Dendritic cell treated with granulocyte-macrophage colony-stimulating factor and Interleukin-4, amounts not matched to agents 40 ng/mL and 50 ng/mL, for 4 days (primary cell): ENCODE results near the gene PRRT1.
"Not testable (repeated sequence)": the region's sequence is repeated elsewhere in the genome, so short reads cannot be mapped to it uniquely, and the experiment has no call there.

Experiments used
- H3K27ac Mint-ChIP-seq: one replicate; pipeline ENCODE4 v1.8.0; 2022; ENCODE audit warnings: mild to moderate bottlenecking, mixed read lengths
- H3K27me3 Mint-ChIP-seq: one replicate; pipeline ENCODE4 v1.8.0; 2022; ENCODE audit warnings: mild to moderate bottlenecking, mixed read lengths
- H3K36me3 Mint-ChIP-seq: one replicate; pipeline ENCODE4 v1.8.0; 2022; ENCODE audit warnings: low read depth, mixed read lengths
- H3K4me1 Mint-ChIP-seq: one replicate; pipeline ENCODE4 v1.8.0; 2022; ENCODE audit warnings: low read depth, mixed read lengths
- H3K4me3 Mint-ChIP-seq: one replicate; pipeline ENCODE4 v1.8.0; 2022; ENCODE audit warnings: mild to moderate bottlenecking, moderate library complexity, mixed read lengths
- H3K9me3 Mint-ChIP-seq: one replicate; pipeline ENCODE4 v1.8.0; 2022; ENCODE audit warnings: mixed read lengths
- intact Hi-C: fragments of 100-400 bp; cut with micrococcal nuclease; formaldehyde crosslinking; loops from one replicate; pipeline ENCODE4 v1.15.0; 2022

The PRRT1 gene

GRCh38 chr6:32191696-32192607 lies 40.2 kb upstream of the PRRT1 start:
- Mint-ChIP-seq H3K27me3 (no peaks in the 10 kb centered on the region), H3K36me3 (peaks cover 64% of the 10 kb centered on the region), H3K4me3 (peak overlapping the region; percentile 94), H3K9me3 (no peaks in the 10 kb centered on the region), H3K4me1 (peaks cover 80% of the 10 kb centered on the region), H3K27ac (peak overlapping the region; percentile 93)
- intact Hi-C loops = no loop called here

DNA sequence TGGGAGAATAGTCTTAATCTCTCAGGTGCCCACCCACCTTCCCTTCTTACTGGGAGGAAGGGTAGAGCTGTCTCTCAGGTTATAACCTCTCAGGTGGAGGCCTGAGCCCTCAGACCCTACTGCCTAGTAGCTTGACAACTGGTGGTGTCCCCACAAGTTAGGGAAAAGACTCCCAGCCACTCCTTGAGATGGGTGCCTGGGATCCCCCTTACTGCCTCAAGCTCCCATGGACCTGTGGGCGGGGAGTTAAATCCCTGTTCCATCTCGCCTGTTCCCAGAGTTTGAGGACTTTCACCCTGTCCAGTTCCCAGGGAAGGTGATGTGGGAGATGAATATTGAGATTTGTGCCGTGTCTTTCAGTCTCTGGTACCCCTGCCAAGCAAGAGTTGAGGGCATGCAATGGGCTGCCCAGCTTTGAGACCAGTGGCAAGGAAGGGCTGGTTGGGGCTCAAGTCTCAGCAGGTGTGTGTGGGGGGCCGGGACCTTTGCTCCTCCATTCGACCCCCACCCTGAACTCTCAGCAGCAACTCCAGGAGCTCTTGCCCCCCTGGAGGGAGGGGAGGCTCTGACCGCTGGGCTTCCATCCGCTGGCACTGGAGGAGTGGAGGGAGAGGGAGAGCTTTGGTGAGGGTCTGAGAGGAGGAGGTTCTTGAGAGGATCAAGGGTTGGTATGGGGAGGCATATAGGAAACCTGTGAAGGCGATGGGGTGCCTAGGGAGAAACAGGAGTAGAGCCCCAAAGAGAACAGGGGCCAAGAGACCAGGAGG lies 39.4 kb upstream of the PRRT1 start:
- intact Hi-C loops = no loop called here
- Mint-ChIP-seq H3K27ac (peak overlapping the region; percentile 93), H3K4me3 (peak overlapping the region; percentile 94), H3K36me3 (peaks cover 65% of the 10 kb centered on the region), H3K4me1 (peaks cover 80% of the 10 kb centered on the region), H3K9me3 (no peaks in the 10 kb centered on the region), H3K27me3 (no peaks in the 10 kb centered on the region)

GRCh38 chr6:32190054-32190851 lies 38.5 kb upstream of the PRRT1 start, which contains the start of gene PBX2:
PBX2 (minus strand) TSS chr6:32190202; CDS start chr6:32189915, 287 bp downstream.
- intact Hi-C loops = no loop called here
- Mint-ChIP-seq H3K4me3 (peak within 1 kb of the TSS; percentile 95), H3K4me1 (peaks cover 83% of the 10 kb centered on the region), H3K27ac (peak within 1 kb of the TSS; percentile 93), H3K36me3 (peaks cover 71% of the 10 kb centered on the region), H3K9me3 (no peaks in the 10 kb centered on the region), H3K27me3 (no peaks in the 10 kb centered on the region)

- peaks cover 78% of the 10 kb centered on the region for H3K4me1 Mint-ChIP-seq
- no peaks in the 10 kb centered on the region for H3K9me3 Mint-ChIP-seq
- intact Hi-C loops = no loop called here
- peak overlapping the region; percentile 93 for H3K27ac Mint-ChIP-seq
- H3K4me3 Mint-ChIP-seq = peak overlapping the region; percentile 95
- peaks cover 72% of the 10 kb centered on the region for H3K36me3 Mint-ChIP-seq
- H3K27me3 Mint-ChIP-seq = no peaks in the 10 kb centered on the region
Measured at GRCh38 chr6:32189742-32190053, 38.0 kb upstream of the PRRT1 start.

DNA sequence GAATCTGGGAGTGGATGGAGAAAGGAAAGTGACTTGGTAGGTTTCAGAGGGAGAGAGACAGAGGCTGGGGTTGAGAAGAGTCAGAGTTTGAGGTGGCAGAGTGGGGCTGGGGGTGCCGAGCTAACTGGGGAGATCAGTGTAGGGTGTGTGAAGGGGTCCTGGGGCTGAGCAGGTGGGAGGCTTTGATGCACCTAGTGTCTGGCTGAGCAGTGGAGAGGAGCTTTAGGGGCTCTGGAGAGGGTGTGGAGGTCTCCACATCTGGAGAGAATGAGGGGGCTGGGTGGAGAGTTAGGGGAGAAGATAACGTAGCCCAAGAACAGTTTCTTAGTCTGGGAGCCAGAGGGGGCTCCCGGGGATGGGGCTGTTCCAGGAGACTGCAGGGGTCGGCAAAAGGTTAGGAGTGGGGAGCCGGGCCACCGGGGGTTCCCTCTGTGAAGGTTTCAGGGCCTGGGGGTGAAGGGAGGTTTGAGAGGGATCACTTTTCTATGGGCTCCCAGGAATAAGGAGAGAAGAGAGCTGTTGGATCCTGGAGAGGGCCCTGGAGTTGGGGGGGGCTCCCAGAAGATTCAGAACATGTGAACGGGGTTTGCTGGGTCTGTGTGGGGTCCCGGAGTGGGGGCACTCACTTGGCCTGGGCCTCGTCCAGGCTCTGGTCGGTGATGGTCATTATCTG lies 37.5 kb upstream of the PRRT1 start:
- Mint-ChIP-seq H3K9me3 (no peaks in the 10 kb centered on the region), H3K36me3 (peaks cover 74% of the 10 kb centered on the region), H3K27ac (peak overlapping the region; percentile 93), H3K4me3 (peak overlapping the region; percentile 95), H3K27me3 (no peaks in the 10 kb centered on the region), H3K4me1 (peaks cover 76% of the 10 kb centered on the region)
- intact Hi-C loops = no loop called here

- H3K27ac Mint-ChIP-seq = peak overlapping the region; percentile 93
- H3K9me3 Mint-ChIP-seq = no peaks in the 10 kb centered on the region
- peaks cover 71% of the 10 kb centered on the region for H3K4me1 Mint-ChIP-seq
- H3K36me3 Mint-ChIP-seq = peaks cover 81% of the 10 kb centered on the region
- H3K27me3 Mint-ChIP-seq = no peaks in the 10 kb centered on the region
- peak overlapping the region; percentile 95 for H3K4me3 Mint-ChIP-seq
- intact Hi-C loops = no loop called here
Measured at GRCh38 chr6:32188381-32189068, 36.8 kb upstream of the PRRT1 start.

DNA sequence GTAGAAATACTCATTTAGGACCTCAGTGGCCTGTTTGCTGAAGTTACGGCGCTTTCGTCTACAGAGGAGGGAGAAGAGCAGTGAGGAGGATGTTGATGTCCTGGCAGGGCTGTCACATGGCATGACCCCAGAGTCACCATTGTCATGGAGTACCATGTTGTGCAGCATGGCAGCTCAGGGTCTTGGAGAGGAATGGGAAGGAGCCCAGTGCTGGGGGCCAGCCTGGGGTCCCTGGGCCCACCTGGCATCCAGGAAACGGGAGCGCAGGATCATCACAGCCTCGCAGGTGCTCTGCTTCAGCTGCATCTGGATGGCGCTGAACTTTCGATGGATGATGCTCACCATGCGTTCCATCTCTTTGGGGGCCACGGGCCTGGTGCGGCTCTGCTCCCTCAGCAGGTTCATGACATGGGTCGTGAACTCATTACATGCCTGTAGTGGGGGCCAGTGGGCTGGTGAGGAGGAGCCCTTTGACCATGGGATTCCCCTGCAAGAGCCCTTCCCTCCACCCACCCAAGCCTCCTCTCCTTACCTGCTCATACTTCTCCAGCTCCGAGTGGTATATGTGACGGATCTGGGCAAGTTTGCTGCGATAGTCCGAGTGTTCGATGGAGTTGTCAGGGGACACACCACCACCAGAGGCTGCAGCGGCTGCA lies 36.1 kb upstream of the PRRT1 start:
- intact Hi-C loops, H3K27me3 Mint-ChIP-seq, H3K9me3 Mint-ChIP-seq: not testable (repeated sequence)
- peak overlapping the region; percentile 95 for H3K4me3 Mint-ChIP-seq
- peaks cover 88% of the 10 kb centered on the region for H3K36me3 Mint-ChIP-seq
- H3K27ac Mint-ChIP-seq = peak overlapping the region; percentile 93
- peaks cover 69% of the 10 kb centered on the region for H3K4me1 Mint-ChIP-seq

DNA sequence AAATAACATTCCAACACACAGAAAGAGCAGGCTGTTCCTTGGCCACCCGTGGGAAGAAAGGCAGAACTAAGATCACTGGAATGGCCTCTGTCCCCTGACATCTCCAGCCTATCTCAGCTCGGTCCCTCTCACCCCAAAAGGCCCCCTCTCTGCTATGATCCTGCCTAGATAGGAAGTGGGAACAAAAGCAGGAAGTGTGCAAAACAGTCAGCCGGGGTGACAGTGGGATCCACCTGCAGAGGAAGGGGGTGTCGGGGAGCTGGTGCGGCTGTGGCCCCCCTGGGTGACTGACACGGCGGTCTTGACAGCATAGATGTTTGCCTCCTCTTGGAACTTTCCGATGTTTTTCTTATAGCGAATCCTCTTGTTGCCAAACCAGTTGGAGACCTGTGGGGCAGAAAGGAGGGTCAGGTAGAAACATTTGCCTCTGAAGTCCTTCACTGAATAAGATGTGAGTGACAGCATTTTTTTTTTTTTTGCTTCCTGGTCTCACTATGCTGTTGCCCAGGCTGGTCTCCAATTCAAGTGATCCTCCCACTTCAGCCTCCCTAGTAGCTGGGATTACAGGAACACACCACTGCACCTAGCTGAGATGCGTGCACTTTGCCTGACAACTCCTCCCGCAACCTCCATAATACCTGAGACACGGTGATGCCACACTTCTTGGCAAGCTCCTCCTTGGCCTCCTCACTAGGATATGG lies 35.4 kb upstream of the PRRT1 start:
- H3K4me1 Mint-ChIP-seq = peaks cover 69% of the 10 kb centered on the region
- H3K4me3 Mint-ChIP-seq = peak overlapping the region; percentile 95

DNA sequence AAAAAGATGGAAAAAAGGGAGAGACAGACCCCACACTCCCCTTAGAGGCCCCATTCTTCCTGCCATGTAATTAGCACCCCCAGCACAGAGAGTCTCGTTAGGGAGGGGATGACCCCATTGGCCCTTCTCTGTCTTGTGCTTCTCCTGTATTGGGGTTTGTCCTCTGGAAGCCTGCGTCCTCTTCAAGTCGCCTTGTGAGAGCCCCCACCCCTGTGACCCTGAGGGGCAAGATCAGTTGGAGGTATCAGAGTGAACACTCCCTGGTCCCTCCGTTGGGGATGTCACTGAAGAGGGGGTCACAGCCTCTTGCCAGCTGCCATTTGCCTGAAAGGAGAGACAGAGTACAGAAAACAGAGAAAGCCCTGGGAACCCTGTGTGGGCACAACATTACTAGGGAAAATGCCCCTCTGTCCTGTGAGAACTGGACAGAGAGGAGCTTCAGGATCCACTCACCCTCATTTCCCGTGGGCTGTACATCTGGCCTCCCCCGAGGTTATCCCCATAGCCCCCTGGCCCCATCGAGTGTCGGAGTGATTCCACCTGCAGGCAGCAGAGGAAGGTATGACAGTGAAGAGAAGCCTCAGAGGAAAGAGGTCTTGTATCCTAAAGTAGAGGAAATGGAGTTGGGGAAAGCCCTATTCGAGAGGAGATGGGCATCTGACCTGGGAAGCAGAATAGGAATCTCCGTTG lies 34.6 kb upstream of the PRRT1 start:
- intact Hi-C loops, H3K27me3 Mint-ChIP-seq, H3K9me3 Mint-ChIP-seq: not testable (repeated sequence)
- H3K4me1 Mint-ChIP-seq = peaks cover 69% of the 10 kb centered on the region
- H3K27ac Mint-ChIP-seq = peak overlapping the region; percentile 93
- peak overlapping the region; percentile 95 for H3K4me3 Mint-ChIP-seq
- peaks cover 90% of the 10 kb centered on the region for H3K36me3 Mint-ChIP-seq

More for the DNA sequence above, 35.4 kb upstream of the PRRT1 start:
- intact Hi-C loops = no loop called here
- H3K27me3 Mint-ChIP-seq = no peaks in the 10 kb centered on the region
- peaks cover 90% of the 10 kb centered on the region for H3K36me3 Mint-ChIP-seq
- no peaks in the 10 kb centered on the region for H3K9me3 Mint-ChIP-seq
- peak overlapping the region; percentile 93 for H3K27ac Mint-ChIP-seq

- H3K9me3 Mint-ChIP-seq, intact Hi-C loops, H3K27me3 Mint-ChIP-seq: not testable (repeated sequence)
- peaks cover 90% of the 10 kb centered on the region for H3K36me3 Mint-ChIP-seq
- H3K4me1 Mint-ChIP-seq = peaks cover 69% of the 10 kb centered on the region
- H3K27ac Mint-ChIP-seq = peak overlapping the region; percentile 93
- H3K4me3 Mint-ChIP-seq = peak overlapping the region; percentile 65
Measured at GRCh38 chr6:32185681-32186131, 34.0 kb upstream of the PRRT1 start.

- Mint-ChIP-seq H3K4me3 (no peak within 1 kb of the TSS), H3K36me3 (peaks cover 93% of the 10 kb centered on the region), H3K9me3 (no peaks in the 10 kb centered on the region), H3K27ac (peak within 1 kb of the TSS; percentile 69), H3K27me3 (no peaks in the 10 kb centered on the region), H3K4me1 (peaks cover 84% of the 10 kb centered on the region)
- intact Hi-C loops = no loop called here
Measured at GRCh38 chr6:32184084-32184640, 32.4 kb upstream of the PRRT1 start, which contains the start of gene AGER. AGER (minus strand) TSS chr6:32184253; CDS start chr6:32184222, 31 bp downstream.
